Left lung (tissue), 10 donors: Measurements from ENCODE around the gene CACUL1. TPM values are rescaled to one million over a fixed set of nuclear protein-coding genes. Genes with fewer than 3 reads are reported as not detected.

Source experiments
- ATAC-seq: fragments of 200-7000 bp; cut with Tn5 transposase; one replicate; pipeline ENCODE4 v1.9.1; 2020; ENCODE audit warnings: moderate library complexity
- DNase-seq, 4 donors: peaks; one replicate each; pipeline ENCODE4 v3.0.0-alpha.2; 2013 to 2020
- H3K27ac ChIP-seq, 2 donors: fragments of 200-600 bp; sonication (generic) in 1 of 2; one replicate each; pipeline versions ENCODE4 v1.5.0 to v1.8.0; 2020 to 2021
- H3K27me3 ChIP-seq, 2 donors: fragments of 200-600 bp; sonication (generic) in 1 of 2; one replicate each; pipeline versions ENCODE4 v1.5.0 to v1.8.0; 2020 to 2021
- H3K36me3 ChIP-seq, 2 donors: fragments of 200-600 bp; sonication (generic) in 1 of 2; one replicate each; pipeline versions ENCODE4 v1.5.0 to v1.8.0; 2020 to 2021
- H3K4me1 ChIP-seq, 2 donors: fragments of 200-600 bp; one replicate each; pipeline ENCODE4 v1.8.0; 2021
- H3K4me3 ChIP-seq, 2 donors: fragments of 200-600 bp; sonication (generic) in 1 of 2; one replicate each; pipeline versions ENCODE4 v1.5.0 to v1.8.0; 2020 to 2021; ENCODE audit warnings: mild to moderate bottlenecking in 1 of 2
- H3K9me3 ChIP-seq, 2 donors: fragments of 200-600 bp; sonication (generic) in 1 of 2; one replicate each; pipeline versions ENCODE4 v1.5.0 to v1.8.0; 2020 to 2021
- CTCF ChIP-seq, 2 donors: fragments of 200-600 bp; sonication (generic) in 1 of 2; IDR thresholded peaks; one replicate each; pipeline versions ENCODE4 v1.5.0 to v1.8.0; 2021; ENCODE audit warnings: antibody characterized with exemption in 2 of 2
- intact Hi-C, 2 donors: fragments of 100-400 bp; cut with DNase I; formaldehyde crosslinking; loops; one replicate each; pipeline versions ENCODE4 v1.11.2 to v1.14.2; 2022
- polyA plus RNA-seq, 6 donors: library from polyadenylated mRNA; unstranded; fragments of 120-200 nt; gene quantifications; one replicate each; pipeline ENCODE4 v1.2.1, GENCODE V29; 2013; ENCODE audit not compliant: insufficient read length in 6 of 6
- total RNA-seq, 2 donors: library from RNA; stranded (reverse); fragmentation: NEBNext Ultra II Directional; extraction: Animal tissue kit (Norgen Biotek cat#: 25700); gene quantifications; one replicate each; pipeline ENCODE4 v1.2.1, GENCODE V29; 2021
- donor health status: DM: no; HTN: yes; CAD: no.
- donor health status: DM: no; HTN: no; CAD: no.

Gene CACUL1
- total and polyA plus RNA-seq, 8 donors, result 35.1 to 46.1 (median 37.3) TPM

GRCh38 chr10:118734475-118734874 is 20.3 kb downstream of the CACUL1 start:
- no peak overlapping the region for H3K27ac ChIP-seq
- intact Hi-C loops, result no loop called here
- peaks cover 4 to 88% of the 10 kb centered on the region in 2 donors for H3K4me1 ChIP-seq
- TF ChIP-seq CTCF (IDR thresholded peaks at IDR 0.05), result no peak
- no peak for DNase-seq
- H3K27me3 ChIP-seq, result no peaks in the 10 kb centered on the region
- no peaks in the 10 kb centered on the region for H3K9me3 ChIP-seq
- no peak overlapping the region for H3K4me3 ChIP-seq
- ATAC-seq, result no peak
- H3K36me3 ChIP-seq, result no peaks in the 10 kb centered on the region

- Histone ChIP-seq H3K4me1 (peaks cover 4 to 87% of the 10 kb centered on the region in 2 donors), H3K27me3 (no peaks in the 10 kb centered on the region), H3K27ac (peak overlapping the region in 1 of 2 donors; percentile 46), H3K36me3 (no peaks in the 10 kb centered on the region), H3K4me3 (no peak overlapping the region), H3K9me3 (no peaks in the 10 kb centered on the region)
- intact Hi-C loops, result no loop called here
- DNase-seq (no peak), ATAC-seq (peak; percentile 41)
- no peak for TF ChIP-seq CTCF (IDR thresholded peaks at IDR 0.05)
Measured at GRCh38 chr10:118732245-118733165, 22.3 kb downstream of the CACUL1 start.

- intact Hi-C loops, result no loop called here
- Histone ChIP-seq H3K27ac (peak overlapping the region in 1 of 2 donors; percentile 90), H3K27me3 (no peaks in the 10 kb centered on the region), H3K36me3 (no peaks in the 10 kb centered on the region), H3K9me3 (no peaks in the 10 kb centered on the region), H3K4me1 (peaks cover 12 to 94% of the 10 kb centered on the region in 2 donors), H3K4me3 (no peak overlapping the region)
- ATAC-seq (peak; percentile 77), DNase-seq (no peak)
- no peak for TF ChIP-seq CTCF (IDR thresholded peaks at IDR 0.05)
Measured at GRCh38 chr10:118730756-118731456, 23.9 kb downstream of the CACUL1 start.

- ATAC-seq, result peak; percentile 68
- Histone ChIP-seq H3K9me3 (no peaks in the 10 kb centered on the region), H3K4me1 (peaks cover 16 to 89% of the 10 kb centered on the region in 2 donors), H3K4me3 (no peak overlapping the region), H3K27ac (peak overlapping the region; percentile 65 to 90), H3K27me3 (no peaks in the 10 kb centered on the region), H3K36me3 (no peaks in the 10 kb centered on the region)
- TF ChIP-seq CTCF (IDR thresholded peaks at IDR 0.05), result no peak
- intact Hi-C loops, result no loop called here
- no peak for DNase-seq
Measured at GRCh38 chr10:118729641-118730258, 25.0 kb downstream of the CACUL1 start.

- H3K27ac ChIP-seq, result peak overlapping the region; percentile 31 to 90
- ATAC-seq (no peak), DNase-seq (no peak)
- no peaks in the 10 kb centered on the region for H3K36me3 ChIP-seq
- intact Hi-C loops, result no loop called here
- H3K27me3 ChIP-seq, result no peaks in the 10 kb centered on the region
- TF ChIP-seq CTCF (IDR thresholded peaks at IDR 0.05), result no peak
- H3K4me1 ChIP-seq, result peaks cover 16 to 85% of the 10 kb centered on the region in 2 donors
- H3K4me3 ChIP-seq, result no peak overlapping the region
- no peaks in the 10 kb centered on the region for H3K9me3 ChIP-seq
Measured at GRCh38 chr10:118729200-118729599, 25.6 kb downstream of the CACUL1 start.
